ENCODE data around the gene F10.
"Not testable (repeated sequence)": the region's sequence is repeated elsewhere in the genome, so short reads cannot be mapped to it uniquely, and the experiment has no call there.

Gene F10

DNA sequence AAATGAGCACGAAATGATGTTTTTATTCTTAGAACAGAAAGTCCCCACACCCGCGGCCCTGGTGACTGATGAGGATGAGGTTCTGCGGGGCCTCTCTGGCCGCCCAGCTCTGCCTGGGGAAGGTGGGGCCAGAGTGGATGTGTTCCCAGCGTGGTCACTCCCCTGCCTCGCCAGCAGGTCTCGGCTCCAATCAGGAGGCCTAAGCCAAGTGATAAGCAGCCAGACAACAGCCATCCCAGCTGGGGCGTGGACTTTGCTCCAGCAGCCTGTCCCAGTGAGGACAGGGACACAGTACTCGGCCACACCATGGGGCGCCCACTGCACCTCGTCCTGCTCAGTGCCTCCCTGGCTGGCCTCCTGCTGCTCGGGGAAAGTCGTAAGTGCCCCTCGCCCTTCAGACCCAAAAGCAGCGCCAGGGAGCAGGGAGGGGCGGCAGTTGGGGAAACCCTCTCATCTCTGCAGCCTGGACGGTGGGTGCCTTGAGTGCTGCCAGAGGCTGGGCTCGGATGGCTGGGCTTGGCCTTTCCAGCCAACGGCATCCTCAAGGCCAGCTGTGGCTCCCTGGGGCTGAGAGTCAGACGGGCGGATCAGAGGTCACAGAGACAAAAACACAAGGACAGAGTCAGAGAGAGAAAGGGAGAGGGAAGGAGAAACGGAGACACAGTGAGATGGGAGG is at the start of gene F10:
Gene F10, plus strand, starts transcription at position 250 of the 676 bp plus-strand sequence. Its CDS starts 57 bp downstream, at position 307.
- DNase-seq (ENCODE audit: low read depth), result peak; percentile 73

DNA sequence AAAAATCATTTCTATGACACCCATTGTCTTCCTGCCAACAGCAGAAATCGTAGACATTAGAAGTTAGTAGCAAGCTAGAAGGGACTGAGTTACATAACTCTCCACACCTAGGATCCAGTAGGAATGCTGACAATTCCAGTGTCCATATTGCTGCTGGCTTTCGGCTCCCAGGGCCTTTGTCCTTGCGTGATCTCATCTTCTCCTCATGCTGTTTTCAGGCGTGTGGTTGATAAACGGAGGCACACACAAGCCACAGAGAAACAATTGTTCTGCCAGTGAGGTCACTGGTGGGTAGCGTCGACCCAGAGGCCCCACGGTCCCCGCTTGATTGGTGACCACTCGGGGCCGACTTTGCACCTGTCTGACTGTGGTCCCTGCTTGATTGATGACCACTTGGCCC is 48.7 kb upstream of the F10 start:
- no peak for DNase-seq (ENCODE audit: low read depth)

DNA sequence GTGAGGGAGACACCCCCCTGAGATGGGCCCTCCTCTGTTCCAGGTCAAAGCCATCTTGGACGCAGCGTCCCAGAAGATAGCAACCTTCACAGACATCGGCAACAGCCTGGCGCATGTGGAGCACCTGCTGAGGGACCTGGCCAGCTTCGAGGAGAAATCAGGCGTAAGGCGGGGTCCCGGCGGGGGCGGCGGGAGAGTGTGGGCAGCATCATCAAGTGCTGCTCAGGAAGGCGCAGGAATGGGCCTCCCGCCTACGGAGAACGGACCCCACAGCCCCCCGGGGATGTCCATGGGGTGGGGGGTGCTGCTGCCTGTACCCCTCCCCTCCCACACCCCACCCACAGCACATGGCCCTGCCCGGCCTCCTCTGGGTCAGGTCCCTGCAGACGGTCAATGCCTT is 48.2 kb upstream of the F10 start:
- DNase-seq (ENCODE audit: low read depth), result no peak

DNA sequence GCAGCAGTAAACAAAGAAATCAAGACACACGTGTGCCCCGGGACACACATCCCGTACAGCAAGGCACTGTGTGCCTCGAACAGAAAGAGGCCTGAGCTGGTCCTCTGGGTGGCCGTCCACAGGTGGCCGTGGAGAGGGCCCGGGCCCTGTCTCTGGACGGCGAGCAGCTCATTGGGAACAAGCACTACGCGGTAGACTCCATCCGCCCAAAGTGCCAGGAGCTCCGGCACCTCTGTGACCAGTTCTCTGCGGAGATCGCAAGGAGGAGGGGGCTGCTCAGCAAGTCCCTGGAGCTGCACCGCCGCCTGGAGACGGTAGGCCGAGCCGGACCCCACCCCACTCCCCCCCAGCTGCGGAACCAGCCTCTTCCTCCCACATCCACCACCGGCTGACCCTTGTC is 47.7 kb upstream of the F10 start:
- no peak for DNase-seq (ENCODE audit: low read depth)

DNA sequence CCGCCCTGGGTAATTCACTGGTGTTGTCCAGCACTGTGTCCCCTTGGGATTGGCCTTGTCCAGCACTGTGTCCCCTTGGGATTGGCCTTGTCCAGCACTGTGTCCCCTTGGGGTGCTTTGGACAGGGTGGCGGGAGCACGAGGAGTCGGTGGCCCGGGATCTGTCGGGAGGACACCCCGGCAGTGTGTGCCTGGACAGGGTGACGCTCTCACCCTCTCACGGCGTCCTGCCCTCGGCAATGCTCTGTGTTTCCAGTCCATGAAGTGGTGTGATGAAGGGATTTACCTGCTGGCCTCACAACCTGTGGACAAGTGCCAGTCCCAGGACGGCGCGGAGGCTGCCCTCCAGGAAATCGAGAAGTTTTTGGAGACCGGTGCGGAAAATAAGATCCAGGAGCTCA is 46.9 kb upstream of the F10 start:
- no peak for DNase-seq (ENCODE audit: low read depth)

DNA sequence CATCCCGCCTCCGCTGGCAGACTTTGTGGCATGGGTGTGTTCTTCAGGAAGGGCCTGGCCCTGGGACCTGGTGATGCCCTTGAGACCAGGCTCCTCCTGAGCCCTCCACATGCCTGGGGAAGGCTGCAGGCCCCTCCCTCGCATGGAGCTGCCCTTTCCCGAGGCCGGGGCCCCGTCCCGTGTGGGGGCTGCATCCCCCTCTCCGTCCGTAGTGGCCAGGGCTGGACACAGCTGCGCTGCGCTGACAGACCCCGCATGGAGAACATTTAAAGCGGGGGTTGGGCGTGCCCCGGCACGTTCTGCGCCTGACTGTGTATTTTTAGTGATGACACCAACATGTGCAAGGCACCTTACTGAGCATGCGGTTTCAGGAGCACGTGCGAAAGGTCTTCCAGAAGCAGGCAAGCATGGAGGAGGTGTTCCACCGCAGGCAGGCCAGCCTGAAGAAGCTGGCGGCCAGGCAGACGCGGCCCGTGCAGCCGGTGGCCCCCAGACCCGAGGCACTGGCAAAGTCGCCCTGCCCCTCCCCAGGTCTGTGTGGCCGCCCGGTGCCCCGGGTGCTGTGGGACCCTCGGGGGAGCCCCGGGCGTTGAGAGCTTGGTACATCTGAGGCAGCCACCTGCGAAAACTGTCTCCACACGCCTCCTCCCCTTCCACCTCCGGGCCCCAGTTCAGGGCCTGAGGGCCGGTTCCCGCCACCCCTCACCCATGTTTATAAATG is 45.8 kb upstream of the F10 start:
- DNase-seq (ENCODE audit: low read depth), result no peak

DNA sequence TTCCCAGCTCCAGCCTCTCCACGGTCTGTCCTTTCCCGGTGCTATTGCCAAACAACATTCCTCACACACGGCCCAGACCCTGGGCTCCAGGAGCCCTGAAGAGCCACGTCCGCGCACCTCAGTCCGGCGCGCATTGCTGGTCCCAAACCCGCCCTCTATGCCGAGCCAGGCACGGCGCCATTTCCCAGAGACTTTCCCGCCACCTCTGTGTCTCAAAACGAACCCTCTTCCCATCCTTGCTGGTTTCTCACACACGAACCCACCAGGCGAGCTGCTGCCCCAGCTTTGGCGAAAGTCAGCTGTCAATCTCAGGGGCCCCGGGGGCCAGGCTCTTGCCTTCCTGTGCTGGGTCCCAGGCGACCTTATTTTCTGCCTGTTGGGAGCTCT is 45.0 kb upstream of the F10 start:
- no peak for DNase-seq (ENCODE audit: low read depth)

DNA sequence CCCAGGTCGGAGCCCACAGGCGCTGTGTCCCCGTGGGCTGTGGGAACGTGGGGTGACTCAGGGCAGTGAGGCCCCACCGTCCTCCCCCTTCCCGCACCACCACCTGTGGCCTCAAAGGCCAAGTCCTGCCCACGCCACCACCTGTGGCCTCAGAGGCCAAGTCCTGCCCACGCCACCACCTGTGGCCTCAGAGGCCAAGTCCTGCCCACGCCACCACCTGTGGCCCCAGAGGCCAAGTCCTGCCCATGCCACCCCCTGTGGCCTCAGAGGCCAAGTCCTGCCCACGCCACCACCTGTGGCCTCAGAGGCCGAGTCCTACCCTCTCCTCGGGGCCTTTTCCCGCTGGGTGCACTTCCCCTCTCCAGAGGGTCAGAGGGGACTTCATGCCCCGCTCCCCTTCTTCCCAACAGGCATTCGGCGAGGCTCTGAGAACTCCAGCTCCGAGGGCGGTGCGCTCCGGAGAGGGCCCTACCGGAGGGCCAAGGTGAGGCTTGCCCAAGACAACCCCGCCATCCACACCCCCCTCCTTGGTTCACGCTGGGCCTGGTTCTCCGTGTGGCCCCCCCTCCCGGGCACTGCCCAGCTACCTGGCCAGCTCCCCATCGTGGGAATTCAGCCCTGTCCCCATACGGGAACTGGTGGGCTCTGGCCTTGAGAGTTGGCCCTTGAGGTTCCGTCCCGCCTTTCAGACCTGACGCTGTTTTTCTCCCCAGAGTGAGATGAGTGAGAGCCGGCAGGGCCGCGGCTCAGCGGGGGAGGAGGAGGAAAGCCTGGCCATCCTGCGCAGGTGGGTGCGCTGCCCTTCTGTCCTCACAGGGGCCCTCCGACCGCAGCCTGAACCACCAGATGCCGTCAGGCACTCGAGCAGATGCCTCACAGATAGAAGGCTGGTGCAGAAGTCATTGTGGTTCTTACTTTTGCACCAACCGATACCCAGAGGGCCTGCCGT is 44.4 kb upstream of the F10 start:
- DNase-seq (ENCODE audit: low read depth), result no peak

DNA sequence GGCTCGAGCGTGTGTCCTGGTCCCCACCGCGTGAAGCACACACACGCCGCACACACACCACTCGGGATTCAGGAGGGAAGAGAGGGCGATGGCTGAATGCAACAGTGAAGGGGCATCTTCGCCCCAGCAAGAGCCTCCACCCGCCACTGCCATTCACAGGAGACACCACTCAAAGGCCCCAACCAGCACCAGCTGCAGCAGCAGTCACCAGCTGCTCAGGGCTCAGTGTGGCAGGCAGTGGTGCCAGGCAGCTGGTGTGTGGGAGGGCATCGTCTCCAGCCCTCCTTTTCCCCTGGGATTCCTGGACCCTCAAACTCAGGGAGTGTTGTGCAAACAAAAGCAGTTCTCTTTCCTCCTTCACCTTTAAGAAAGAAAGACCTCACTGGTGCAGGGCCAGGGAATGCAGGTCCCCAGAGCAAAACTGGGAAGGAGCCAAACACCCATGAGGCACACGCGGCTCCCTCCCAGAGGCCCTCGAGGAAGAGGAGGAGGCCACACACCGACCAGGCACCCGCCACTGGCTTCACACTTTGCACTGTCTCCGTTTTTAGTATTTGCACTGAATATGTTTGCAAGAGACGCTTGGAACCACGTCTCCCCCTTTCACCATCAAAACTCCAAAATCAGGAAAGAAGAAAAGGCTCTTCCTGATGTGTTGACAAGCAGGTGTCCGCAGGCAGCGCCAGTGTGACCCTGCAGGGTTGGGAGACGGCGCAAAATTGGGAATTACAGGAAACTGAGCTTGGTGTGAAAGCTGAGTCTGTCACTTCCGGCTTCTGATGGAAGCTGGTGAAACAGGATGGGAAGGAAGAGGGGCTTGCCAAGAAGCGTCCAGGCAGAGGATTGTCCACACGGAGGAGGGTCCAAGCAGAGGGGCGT is 43.5 kb upstream of the F10 start:
- DNase-seq (ENCODE audit: low read depth), result no peak

DNA sequence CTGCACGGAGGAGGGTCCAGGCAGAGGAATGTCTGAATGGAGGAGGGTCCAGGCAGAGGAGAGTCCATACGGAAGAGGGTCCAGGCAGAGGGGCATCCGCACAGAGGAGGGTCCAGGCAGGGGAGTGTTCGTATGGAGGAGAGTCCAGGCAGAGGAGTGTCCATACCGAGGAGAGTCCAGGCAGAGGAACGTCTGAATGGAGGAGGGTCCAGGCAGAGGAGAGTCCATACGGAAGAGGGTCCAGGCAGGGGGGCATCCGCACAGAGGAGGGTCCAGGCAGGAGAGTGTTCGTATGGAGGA is 42.9 kb upstream of the F10 start:
- not testable (repeated sequence) for DNase-seq (ENCODE audit: low read depth)

DNA sequence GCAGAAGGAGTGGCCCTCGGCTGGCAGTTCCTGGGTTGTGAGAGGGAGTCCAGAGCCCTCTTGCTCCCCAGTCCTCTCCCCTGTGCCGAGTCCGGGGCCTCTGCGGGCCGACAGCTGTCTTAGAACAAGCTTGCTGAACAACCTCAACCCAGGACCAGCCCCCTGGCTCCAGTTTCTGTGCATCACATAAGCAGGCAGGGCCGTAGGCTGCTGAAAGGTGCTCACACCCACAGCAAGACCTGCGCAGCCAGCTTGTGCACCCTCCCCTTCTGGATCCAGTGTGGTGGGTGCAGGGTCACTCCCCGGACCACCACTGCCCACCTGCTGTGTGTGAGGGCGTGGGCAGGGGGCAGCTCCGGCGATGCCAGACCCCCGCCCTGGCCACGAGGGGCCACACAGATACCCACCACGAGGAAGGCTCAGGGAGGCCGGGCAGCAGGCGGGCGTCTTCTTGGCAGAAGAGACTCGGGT is 42.2 kb upstream of the F10 start:
- DNase-seq (ENCODE audit: low read depth), result no peak

DNA sequence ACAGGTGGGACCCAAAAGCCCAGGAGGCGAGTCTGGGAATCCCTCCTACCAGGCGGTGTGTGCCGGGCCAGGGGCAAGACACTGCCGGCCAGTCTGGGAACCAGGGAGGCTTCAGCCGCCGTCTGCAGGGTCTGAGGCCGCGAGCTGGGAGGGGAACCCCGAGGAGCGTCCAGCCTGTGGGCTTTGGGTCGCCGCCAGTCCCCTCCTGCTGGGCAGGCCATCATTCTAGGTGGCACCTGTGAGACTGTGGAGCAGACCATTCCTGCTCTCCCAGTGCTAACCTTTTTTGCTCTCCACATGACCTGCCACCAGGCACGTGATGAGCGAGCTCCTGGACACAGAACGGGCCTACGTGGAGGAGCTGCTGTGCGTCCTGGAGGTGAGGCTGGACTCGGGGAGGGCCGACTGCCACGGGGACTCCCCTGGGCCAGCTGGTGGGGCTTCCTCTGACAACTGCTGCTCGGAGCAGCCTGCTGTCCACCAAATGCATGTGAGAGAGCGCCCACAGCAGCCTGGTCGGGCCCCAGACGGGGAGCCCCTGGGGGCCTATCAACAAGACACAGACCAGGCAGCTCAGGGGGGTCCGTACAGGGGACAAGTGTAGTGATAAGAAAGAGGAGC is 41.6 kb upstream of the F10 start:
- no peak for DNase-seq (ENCODE audit: low read depth)

DNA sequence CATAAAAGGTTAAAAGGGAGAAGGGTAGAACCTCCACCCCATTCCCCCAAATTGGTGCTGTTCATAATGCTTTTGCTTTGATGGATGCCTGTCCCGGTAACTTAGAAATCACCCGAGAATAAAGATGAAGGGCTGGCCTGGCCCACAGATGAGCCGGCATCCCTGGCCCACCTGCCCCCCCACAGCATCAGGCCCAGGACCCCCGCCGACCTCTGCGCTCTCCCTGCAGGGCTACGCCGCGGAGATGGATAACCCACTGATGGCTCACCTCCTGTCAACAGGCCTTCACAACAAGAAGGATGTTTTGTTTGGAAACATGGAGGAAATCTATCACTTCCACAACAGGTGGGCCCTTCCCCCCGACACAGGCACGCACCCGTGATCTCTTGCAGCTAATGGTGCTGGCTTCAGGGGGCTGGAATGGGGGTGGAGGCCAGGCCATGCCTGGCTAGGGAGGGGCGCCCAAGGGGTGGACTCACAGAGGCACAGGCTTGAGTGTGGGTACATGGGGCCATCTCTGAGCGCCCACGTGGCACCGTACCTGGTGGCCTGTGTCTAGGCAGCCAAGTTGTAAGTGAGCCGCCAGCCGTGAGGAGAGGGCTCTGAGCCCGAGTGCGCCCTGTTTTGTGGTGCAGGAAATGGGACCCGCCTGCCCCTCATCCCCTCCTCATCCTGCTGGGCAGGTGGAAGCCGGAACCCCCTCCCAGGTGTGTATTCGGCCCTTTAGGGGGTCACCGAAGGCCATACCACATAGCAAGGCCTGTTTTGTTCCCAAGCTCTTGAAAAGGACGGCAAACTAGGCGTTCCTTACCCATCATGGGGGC is 40.2 kb upstream of the F10 start:
- DNase-seq (ENCODE audit: low read depth), result no peak

DNA sequence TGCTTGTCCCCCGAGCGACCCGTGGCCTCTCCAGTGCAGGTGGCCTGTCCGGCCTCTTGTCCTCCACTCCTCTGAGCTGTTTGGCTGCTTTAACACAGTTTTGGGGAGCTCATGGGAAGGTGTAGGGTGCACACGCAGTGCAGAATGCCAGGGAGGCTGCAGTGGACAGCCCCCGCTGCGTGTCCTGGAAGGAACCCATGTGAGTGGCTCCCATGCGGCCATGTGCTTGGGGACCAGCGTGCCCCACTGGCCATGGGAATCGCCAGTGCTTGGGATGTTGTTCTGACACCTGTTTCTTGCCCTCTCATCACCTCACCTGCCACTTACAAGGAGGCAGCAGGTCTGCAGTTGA is 39.6 kb upstream of the F10 start:
- DNase-seq (ENCODE audit: low read depth), result no peak

DNA sequence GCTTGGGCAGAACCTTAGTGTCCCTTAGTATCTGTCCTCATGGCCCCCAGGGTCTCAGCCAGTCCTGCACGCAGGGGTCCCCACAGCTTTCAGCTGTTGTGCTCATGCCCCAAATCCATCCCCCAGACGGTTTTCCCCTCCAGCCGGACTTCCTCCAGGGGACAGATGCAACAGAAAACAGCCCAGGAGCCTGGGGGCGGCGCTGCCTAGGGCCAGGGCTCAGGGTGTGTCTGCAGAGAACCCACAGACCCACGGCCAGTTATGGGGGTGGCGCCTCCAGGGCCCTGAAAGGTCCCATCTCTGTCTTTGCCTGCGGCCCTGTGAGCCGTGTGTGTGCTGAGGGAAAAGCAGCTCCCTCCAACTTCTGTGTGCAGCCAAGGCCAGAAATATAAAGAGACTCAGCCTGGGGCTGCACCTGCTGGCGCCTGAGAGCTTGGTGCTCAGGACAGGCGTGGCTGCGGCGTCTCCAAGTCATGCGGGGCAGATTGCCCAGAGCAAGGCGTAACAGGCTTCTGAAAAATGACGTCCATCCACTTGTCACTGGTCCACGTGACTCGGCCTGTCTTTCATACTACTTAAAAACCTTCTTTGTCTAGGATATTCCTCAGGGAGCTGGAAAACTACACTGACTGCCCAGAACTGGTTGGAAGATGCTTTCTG is 39.1 kb upstream of the F10 start:
- DNase-seq (ENCODE audit: low read depth), result no peak

DNA sequence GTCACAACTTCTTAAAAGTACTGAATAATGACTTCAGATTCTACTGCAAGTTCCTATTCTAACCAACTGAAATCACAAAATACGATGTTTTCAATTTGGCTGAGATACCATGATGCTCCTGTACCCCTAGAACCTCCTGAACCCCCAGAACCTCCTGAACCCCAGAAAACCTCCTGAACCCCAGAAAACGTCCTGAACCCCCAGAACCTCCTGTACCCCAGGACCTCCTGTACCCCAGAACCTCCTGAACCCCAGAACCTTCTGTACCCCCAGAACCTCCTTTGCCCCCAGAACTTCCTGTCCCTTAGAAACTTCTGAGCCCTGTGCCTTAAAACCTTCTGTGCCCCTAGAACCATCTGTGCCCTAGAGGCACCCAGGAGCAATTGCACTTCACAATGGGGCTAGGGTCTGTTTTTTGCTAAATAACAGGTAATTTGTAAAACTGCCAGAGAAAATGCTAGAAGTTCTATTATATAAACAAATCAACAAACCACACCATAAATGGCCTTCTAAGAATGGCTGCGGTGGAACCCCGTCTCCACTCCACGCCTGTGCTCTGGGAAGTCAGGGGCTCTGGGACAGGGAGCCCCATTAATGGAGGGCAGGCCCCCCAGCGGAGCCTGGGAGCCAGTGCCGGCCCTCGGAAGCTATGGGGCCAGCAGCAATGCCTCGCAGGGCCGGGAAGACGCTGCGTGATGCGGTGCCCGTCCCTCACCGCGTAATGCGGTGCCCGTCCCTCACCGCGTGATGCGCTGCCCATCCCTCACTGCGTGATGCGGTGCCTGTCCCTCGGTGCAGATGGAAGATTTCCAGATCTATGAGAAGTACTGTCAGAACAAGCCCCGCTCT is 38.3 kb upstream of the F10 start:
- no peak for DNase-seq (ENCODE audit: low read depth)

DNA sequence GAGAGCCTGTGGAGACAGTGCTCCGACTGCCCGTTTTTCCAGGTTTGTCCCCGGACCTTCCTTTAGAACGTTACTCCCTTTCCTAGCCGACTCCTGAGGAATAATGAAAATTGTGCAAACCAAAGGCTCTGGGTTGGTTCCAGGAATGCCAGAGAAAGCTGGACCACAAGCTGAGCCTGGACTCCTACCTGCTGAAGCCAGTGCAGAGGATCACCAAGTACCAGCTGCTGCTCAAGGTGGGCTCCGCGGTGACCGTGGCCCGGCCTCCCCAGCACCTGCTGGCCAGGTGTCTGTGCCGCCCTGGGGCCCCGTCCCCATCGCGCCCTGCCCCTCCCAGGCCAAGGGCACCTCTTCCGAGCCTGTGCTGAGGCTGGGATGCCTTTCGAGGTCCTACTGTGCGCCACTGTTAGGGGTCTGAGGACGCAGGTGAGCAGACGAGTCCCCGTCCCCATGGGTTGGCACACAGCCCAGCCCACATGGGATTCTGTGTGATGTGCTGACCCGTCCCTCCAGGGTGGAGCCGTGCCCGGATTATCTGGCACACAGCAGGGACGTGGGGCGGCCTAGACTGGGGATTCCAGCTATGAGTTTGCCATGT is 37.6 kb upstream of the F10 start:
- DNase-seq (ENCODE audit: low read depth), result no peak

DNA sequence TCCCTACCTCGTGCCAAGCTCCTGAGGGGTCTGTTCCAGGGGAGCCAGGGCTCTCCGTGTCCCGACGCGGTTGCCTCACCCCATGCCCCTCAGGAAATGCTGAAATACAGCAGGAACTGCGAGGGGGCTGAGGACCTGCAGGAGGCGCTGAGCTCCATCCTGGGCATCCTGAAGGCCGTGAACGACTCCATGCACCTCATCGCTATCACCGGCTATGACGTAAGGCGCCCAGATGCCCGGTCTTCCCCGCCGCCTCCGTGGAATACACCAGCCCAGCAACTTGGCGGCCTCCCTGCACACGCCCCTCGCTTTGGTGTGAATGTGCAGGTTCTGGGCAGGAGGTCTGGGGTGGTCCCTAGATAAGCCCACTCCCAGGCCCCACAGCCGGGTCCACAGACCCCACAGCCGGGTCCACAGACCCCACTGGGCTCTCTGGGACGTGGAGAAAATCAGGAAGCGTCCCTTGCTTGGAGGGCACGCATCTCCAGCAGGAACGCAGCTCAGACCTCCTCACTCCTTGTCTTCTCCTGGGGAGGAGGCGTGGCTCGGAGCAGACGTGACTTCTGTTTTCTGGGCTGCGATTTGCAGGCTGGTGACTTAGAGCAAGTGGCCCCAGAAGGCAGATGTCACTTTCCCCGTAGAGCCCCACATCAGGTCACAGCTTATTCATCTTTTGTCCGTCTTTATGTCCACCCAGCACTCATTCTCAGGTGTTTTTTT is 36.4 kb upstream of the F10 start:
- peak; percentile 26 for DNase-seq (ENCODE audit: low read depth)
